Placental epithelial cell (primary cell): ENCODE data around the gene CCDC66. TPM values are rescaled to one million over a fixed set of nuclear protein-coding genes. Genes with fewer than 3 reads are reported as not detected.

Source experiments
- total RNA-seq: library from RNA; depleted of rRNA; stranded (reverse); fragments of >200 nt; gene quantifications from 2 replicates; pipeline ENCODE4 v1.2.3, GENCODE V29; 2012

CCDC66 gene
- total RNA-seq, result 17.1 and 27.1 TPM in 2 replicates

DNA sequence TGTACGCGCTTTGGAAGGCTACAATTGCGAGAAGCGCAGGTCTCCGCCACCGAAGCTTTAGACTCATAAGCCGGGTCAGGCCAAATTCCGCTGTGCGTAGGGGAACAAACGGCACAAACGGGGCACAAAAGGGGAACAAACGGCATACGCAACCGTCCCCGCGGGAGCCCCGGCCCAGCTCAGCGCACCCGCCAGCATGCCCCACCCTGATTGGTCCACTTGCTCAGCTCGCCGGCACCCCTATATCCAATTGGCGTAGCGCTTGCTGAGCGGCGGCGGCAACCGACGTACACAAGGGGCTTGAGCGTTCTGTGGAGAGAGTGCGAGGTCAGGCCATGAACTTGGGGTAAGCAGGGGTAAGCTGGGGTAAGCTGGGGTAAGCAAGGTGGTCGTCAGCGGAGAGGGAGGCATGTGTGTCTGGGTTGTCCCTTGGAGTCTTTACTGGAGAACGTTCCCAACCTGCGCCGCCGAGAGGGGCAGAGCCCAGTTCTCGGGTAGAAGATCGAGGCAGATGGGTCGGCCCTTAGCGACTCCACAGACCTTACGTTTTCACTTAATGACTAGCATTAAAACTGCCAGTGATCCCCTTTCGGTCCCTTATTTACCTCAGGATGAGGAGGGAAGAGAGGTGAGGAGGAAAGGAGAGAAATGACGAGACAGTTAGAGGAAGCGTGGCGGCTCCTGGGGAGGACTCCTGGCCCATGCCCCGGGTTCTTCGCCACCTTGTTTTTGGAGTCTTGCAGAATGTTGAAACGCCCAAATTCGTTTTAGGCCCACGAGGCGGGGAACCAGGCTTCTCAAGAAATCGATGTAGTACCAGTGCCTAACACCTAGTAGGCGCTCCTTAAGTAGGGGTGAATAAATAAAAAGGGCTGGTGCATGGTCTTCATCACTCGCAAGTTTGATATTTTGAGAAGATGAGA is at the start of gene CCDC66:
Gene CCDC66, plus strand, starts transcription at position 268 of the 923 bp plus-strand sequence. Its CDS starts 68 bp downstream, at position 336.

Other genes with a start within 250 kb of the CCDC66 start
- gene ERC2, start 88.7 kb upstream of the CCDC66 start, total RNA-seq, result under 0.01 and 0.98 TPM in 2 replicates
- gene TASOR, start 126.1 kb downstream of the CCDC66 start, total RNA-seq, result 76.1 and 77.3 TPM in 2 replicates
- 8.6 and 8.9 TPM in 2 replicates for gene ARHGEF3, start 244.8 kb downstream of the CCDC66 start, total RNA-seq